ENCODE data around the gene PCSK5.

GRCh38 chr9:75903785-75904360 lies 13.4 kb downstream of the PCSK5 start:
- TF ChIP-seq CTCF (IDR thresholded peaks at IDR 0.05) = no peak
- TF ChIP-seq POLR2A (IDR thresholded peaks at IDR 0.05) = no peak

Measured in right lobe of liver (tissue), 4 donors.